ENCODE data around the gene CLASP1. TPM values are rescaled to one million over a fixed set of nuclear protein-coding genes. Genes with fewer than 3 reads are reported as not detected.

The CLASP1 gene
- total and polyA plus RNA-seq, 4 donors, result 11.8 to 81.8 (median 40.3) TPM

DNA sequence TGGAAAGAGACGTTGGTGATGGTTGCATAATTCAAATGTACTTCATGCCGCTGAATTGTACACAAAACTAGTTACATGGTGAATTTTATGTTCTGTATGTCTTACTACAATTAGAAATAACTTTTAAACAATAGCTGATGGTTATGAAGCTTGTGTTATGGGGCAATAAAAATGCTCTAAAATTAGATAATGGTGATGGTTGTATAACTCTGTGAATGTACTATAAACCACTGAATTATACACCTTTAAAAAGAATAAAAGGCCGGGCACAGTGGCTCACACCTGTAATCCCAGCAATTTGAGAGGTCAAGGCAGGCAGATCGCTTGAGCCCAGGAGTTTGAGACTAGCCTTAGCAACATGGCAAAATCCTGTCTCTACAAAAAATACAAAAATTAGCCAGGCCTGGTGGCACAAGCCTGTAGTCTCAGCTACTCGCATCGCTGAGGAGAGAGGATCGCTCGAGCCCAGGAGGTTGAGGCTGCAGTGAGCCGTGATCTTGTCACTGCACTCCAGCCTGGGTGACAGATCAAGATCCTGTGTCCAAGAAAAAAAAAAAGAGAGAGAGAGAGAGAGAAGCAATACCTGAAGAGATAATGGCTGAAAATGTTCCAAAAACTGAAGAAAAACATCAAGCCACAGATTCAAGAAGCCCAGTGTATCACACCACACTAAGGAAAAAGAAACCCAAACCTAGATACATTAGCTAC lies 112.3 kb downstream of the CLASP1 start:
- Histone ChIP-seq H3K27ac (ENCODE audit: low read depth in 1 of 2, low read length in 2 of 2) (no peak overlapping the region), H3K36me3 (ENCODE audit: control insufficient read depth in 1 of 2, insufficient read depth in 2 of 2, low read length in 1 of 2) (no peaks in the 10 kb centered on the region), H3K4me1 (ENCODE audit: control insufficient read depth in 1 of 2, insufficient read depth in 2 of 2, low read length in 2 of 2) (peaks cover 2 to 6% of the 10 kb centered on the region in 2 donors), H3K4me3 (ENCODE audit: low read length in 2 of 2) (no peak overlapping the region), H3K27me3 (ENCODE audit: control insufficient read depth in 1 of 2, insufficient read depth in 2 of 2, low read length in 1 of 2) (no peaks in the 10 kb centered on the region), H3K9me3 (ENCODE audit: control insufficient read depth, low read length) (no peaks in the 10 kb centered on the region)
- ATAC-seq (ENCODE audit: low FRiP score) (no peak), DNase-seq (no peak)
- intact Hi-C loops (cut with DNase I), result loop anchor here in 1 of 2 donors (5.0 kb wide), 1 partner anchor 35 kb away; no protein-coding TSS in a partner anchor
- WGBS, 2 donors, result 92 to 93% methylated on average over 9 of the region's 9 CpGs

DNA sequence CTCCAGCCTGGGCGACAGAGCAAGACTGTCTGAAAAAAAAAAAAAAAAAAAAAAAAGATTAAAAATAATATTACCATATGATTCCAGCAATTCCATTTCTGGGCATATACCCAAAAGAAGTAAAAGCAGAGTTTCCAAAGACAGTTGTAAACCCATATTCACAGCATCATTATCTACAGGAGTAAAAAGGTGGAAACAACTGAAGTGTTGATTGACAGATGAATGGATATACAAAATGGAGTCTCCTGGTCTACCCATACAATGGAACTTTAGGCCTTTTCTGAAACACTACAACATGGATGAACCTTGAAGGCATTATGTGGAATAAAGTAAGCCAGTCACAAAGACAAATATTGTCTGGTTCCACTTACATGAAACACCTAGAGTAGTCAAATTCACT lies 112.9 kb downstream of the CLASP1 start:
- ATAC-seq (ENCODE audit: low FRiP score) (no peak), DNase-seq (no peak)
- Histone ChIP-seq H3K27me3 (ENCODE audit: control insufficient read depth in 1 of 2, insufficient read depth in 2 of 2, low read length in 1 of 2) (no peaks in the 10 kb centered on the region), H3K36me3 (ENCODE audit: control insufficient read depth in 1 of 2, insufficient read depth in 2 of 2, low read length in 1 of 2) (no peaks in the 10 kb centered on the region), H3K4me3 (ENCODE audit: low read length in 2 of 2) (no peak overlapping the region), H3K9me3 (ENCODE audit: control insufficient read depth, low read length) (no peaks in the 10 kb centered on the region), H3K4me1 (ENCODE audit: control insufficient read depth in 1 of 2, insufficient read depth in 2 of 2, low read length in 2 of 2) (peaks cover 2 to 6% of the 10 kb centered on the region in 2 donors), H3K27ac (ENCODE audit: low read depth in 1 of 2, low read length in 2 of 2) (no peak overlapping the region)
- intact Hi-C loops (cut with DNase I), result loop anchor here in 1 of 2 donors (5.0 kb wide), 1 partner anchor 36 kb away; no protein-coding TSS in a partner anchor
- WGBS, 2 donors, result 16 to 17% methylated on average over 1 of the region's 1 CpG

DNA sequence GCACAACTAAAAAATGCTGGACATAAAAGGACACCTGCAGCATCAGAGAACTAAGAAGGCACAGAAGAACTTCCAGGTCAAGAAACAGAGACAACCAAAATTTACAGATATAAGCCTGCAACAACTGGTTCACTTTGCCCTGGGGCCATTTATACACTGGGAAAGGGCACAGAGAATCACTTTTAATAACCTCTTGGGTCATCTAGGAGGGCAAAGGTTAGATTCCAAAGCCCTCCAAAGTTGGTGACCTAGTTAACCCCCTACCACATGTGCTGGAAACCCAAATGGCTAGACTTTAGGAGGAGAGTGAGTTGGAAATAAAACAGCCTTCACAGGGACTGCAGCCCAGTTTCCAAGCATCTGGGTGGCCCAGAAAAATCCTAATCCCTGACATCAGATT lies 115.3 kb downstream of the CLASP1 start:
- DNase-seq, result no peak
- ATAC-seq (ENCODE audit: low FRiP score), result no peak
- Histone ChIP-seq H3K4me1 (ENCODE audit: control insufficient read depth in 1 of 2, insufficient read depth in 2 of 2, low read length in 2 of 2) (no peaks in the 10 kb centered on the region), H3K27me3 (ENCODE audit: control insufficient read depth in 1 of 2, insufficient read depth in 2 of 2, low read length in 1 of 2) (peaks cover 0 to 2% of the 10 kb centered on the region in 2 donors), H3K36me3 (ENCODE audit: control insufficient read depth in 1 of 2, insufficient read depth in 2 of 2, low read length in 1 of 2) (no peaks in the 10 kb centered on the region), H3K9me3 (ENCODE audit: control insufficient read depth, low read length) (no peaks in the 10 kb centered on the region), H3K27ac (ENCODE audit: low read depth in 1 of 2, low read length in 2 of 2) (no peak overlapping the region), H3K4me3 (ENCODE audit: low read length in 2 of 2) (no peak overlapping the region)
- intact Hi-C loops (cut with DNase I), result loop anchor here (5.0 kb wide), 2 partner anchors 183 to 203 kb away; partner anchors contain the start of gene NIFK (in 1 of the 2)

DNA sequence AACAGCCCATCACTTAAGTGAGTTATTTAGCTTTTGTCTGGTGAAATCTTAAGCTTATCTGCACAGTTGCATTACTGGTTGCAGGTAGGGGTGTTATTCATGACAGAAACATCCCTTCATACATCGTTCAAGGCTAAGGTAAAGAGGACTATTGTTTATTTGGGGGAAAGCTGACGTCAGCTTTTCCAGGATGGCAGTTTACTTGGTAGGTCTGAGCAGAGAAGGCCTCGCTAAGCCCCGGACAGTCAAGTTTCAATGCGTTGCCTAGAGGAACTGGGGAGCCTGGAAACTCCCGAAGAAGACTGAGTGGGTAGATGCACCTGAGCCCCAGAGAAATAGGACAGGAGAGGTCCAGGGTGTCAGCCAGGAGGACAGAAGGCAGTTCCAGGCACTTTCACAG lies 116.4 kb downstream of the CLASP1 start:
- Histone ChIP-seq H3K27ac (ENCODE audit: low read depth in 1 of 2, low read length in 2 of 2) (no peak overlapping the region), H3K9me3 (ENCODE audit: control insufficient read depth, low read length) (no peaks in the 10 kb centered on the region), H3K36me3 (ENCODE audit: control insufficient read depth in 1 of 2, insufficient read depth in 2 of 2, low read length in 1 of 2) (no peaks in the 10 kb centered on the region), H3K4me1 (ENCODE audit: control insufficient read depth in 1 of 2, insufficient read depth in 2 of 2, low read length in 2 of 2) (no peaks in the 10 kb centered on the region), H3K27me3 (ENCODE audit: control insufficient read depth in 1 of 2, insufficient read depth in 2 of 2, low read length in 1 of 2) (peaks cover 0 to 2% of the 10 kb centered on the region in 2 donors), H3K4me3 (ENCODE audit: low read length in 2 of 2) (no peak overlapping the region)
- no peak for ATAC-seq (ENCODE audit: low FRiP score)
- intact Hi-C loops (cut with DNase I), result loop anchor here (5.0 kb wide), 2 partner anchors 184 to 204 kb away; partner anchors contain the start of gene NIFK (in 1 of the 2)
- WGBS, 2 donors, result 77 to 81% methylated on average over 6 of the region's 6 CpGs
- no peak for DNase-seq

DNA sequence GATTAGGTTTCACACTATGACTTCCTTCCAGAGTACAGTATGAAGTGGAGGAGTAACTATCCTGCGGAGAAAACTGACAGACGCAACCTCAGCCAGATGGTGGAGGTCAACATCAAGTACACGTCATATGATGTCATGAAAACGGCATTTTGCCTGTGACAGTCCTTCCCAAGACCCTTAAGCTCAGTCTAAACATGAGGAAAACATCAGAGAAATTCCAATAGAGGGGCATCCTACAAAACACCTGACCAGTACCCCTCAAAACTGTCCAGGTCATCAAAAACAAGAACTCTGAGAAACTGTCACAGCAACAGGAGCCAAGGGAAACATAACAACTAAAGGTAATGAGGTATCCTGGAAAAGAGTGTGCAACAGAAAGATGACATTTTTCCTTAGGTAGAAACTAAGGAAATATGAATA lies 116.9 kb downstream of the CLASP1 start:
- no peaks in the 10 kb centered on the region for H3K4me1 ChIP-seq (ENCODE audit: control insufficient read depth in 1 of 2, insufficient read depth in 2 of 2, low read length in 2 of 2)
- no peak overlapping the region for H3K4me3 ChIP-seq (ENCODE audit: low read length in 2 of 2)
- DNase-seq, result no peak
- 50 to 52% methylated on average over 4 of the region's 4 CpGs for WGBS, 2 donors
- intact Hi-C loops (cut with DNase I), result loop anchor here (5.0 kb wide), 2 partner anchors 185 to 205 kb away; partner anchors contain the start of gene NIFK (in 1 of the 2)
- H3K36me3 ChIP-seq (ENCODE audit: control insufficient read depth in 1 of 2, insufficient read depth in 2 of 2, low read length in 1 of 2), result no peaks in the 10 kb centered on the region
- H3K27me3 ChIP-seq (ENCODE audit: control insufficient read depth in 1 of 2, insufficient read depth in 2 of 2, low read length in 1 of 2), result peaks cover 0 to 2% of the 10 kb centered on the region in 2 donors
- no peaks in the 10 kb centered on the region for H3K9me3 ChIP-seq (ENCODE audit: control insufficient read depth, low read length)
- ATAC-seq (ENCODE audit: low FRiP score), result no peak
- H3K27ac ChIP-seq (ENCODE audit: low read depth in 1 of 2, low read length in 2 of 2), result no peak overlapping the region

DNA sequence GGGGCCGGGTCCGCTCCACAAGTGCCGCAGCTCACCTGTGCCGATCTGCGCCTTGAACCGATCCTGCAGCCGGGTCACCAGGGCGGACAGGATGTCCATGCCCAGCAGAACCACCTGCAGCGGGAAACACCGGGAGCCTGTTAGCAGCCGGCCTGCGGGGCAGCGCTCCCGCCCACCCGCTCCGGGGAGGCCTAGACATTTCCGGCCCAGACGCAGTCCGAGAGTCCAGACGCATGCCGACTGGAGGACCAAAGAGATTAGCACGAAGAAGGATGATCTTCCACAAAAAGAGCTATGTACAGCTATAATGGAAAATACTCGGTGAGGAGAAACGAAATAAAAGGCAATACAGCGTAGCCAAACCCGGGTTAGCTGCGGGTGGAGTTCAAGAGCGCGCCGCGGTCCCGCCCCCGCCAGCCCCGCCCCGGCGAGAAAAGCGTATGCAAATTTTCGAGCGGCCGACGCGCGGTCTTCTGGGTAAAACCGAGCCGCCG lies 119.0 kb downstream of the CLASP1 start:
- peaks cover 0 to 2% of the 10 kb centered on the region in 2 donors for H3K27me3 ChIP-seq (ENCODE audit: control insufficient read depth in 1 of 2, insufficient read depth in 2 of 2, low read length in 1 of 2)
- intact Hi-C loops (cut with DNase I), result loop anchor here (1.0 to 5.0 kb wide), 5 partner anchors 119 to 207 kb away; partner anchors contain the start of genes CLASP1 (in 2 of the 2) and NIFK (in 1 of the 2)
- 0 to 1% methylated on average over 46 of the region's 46 CpGs for WGBS, 2 donors
- DNase-seq (peak; percentile 88 to 94), ATAC-seq (ENCODE audit: low FRiP score) (peak; percentile 94)
- no peaks in the 10 kb centered on the region for H3K4me1 ChIP-seq (ENCODE audit: control insufficient read depth in 1 of 2, insufficient read depth in 2 of 2, low read length in 2 of 2)
- peaks cover 0 to under 1% of the 10 kb centered on the region in 2 donors for H3K36me3 ChIP-seq (ENCODE audit: control insufficient read depth in 1 of 2, insufficient read depth in 2 of 2, low read length in 1 of 2)
- H3K9me3 ChIP-seq (ENCODE audit: control insufficient read depth, low read length), result no peaks in the 10 kb centered on the region
- peak overlapping the region; percentile 59 to 72 for H3K4me3 ChIP-seq (ENCODE audit: low read length in 2 of 2)
- H3K27ac ChIP-seq (ENCODE audit: low read depth in 1 of 2, low read length in 2 of 2), result peak overlapping the region; percentile 97 to 99

DNA sequence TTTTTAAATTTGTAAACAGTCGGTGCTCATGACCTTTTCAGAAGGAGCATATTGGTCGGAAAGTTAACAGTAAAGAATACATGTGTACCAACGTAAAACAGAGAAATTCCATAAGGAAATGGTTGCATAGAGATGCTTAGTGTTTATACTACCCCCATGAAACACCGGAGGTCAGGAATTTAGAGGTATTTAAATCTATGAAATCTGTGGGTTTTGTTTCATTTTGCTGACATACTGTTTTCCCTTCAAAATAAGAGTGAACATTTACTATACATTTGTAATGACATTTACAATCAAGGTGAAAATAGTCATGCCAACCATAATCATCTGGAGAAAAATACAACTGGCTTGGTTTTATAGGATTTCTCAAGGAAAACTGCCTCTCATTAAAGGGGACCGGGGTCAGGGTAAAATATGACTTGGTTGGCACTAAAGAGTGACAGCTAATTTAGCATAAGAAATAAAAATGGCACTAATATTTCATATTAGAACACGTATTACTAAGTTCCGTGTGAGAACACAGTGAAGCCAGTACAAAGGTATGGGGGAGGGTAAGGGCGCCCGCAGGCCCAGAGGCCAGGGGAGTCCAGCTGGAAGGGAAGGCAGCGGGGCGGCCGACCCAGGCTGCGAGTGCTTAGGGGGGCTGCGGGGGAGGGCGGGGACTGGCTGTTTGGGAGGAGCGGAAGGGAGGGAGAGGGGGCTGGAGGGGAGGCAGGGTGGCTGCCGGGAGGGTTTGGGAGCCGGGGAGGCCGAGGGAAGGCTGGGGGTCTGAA lies 119.6 kb downstream of the CLASP1 start:
- H3K4me1 ChIP-seq (ENCODE audit: control insufficient read depth in 1 of 2, insufficient read depth in 2 of 2, low read length in 2 of 2), result no peaks in the 10 kb centered on the region
- peak; percentile 58 for ATAC-seq (ENCODE audit: low FRiP score)
- intact Hi-C loops (cut with DNase I), result loop anchor here (1.0 to 5.0 kb wide), 5 partner anchors 119 to 208 kb away; partner anchors contain the start of genes CLASP1 (in 2 of the 2) and NIFK (in 1 of the 2)
- DNase-seq, result peak; percentile 73 to 88
- H3K27ac ChIP-seq (ENCODE audit: low read depth in 1 of 2, low read length in 2 of 2), result peak overlapping the region in 1 of 2 donors; percentile 60
- 6 to 8% methylated on average over 19 of the region's 19 CpGs for WGBS, 2 donors
- no peaks in the 10 kb centered on the region for H3K9me3 ChIP-seq (ENCODE audit: control insufficient read depth, low read length)
- peak overlapping the region; percentile 59 to 72 for H3K4me3 ChIP-seq (ENCODE audit: low read length in 2 of 2)
- H3K27me3 ChIP-seq (ENCODE audit: control insufficient read depth in 1 of 2, insufficient read depth in 2 of 2, low read length in 1 of 2), result peaks cover 0 to 2% of the 10 kb centered on the region in 2 donors
- H3K36me3 ChIP-seq (ENCODE audit: control insufficient read depth in 1 of 2, insufficient read depth in 2 of 2, low read length in 1 of 2), result peaks cover 0 to 4% of the 10 kb centered on the region in 2 donors

DNA sequence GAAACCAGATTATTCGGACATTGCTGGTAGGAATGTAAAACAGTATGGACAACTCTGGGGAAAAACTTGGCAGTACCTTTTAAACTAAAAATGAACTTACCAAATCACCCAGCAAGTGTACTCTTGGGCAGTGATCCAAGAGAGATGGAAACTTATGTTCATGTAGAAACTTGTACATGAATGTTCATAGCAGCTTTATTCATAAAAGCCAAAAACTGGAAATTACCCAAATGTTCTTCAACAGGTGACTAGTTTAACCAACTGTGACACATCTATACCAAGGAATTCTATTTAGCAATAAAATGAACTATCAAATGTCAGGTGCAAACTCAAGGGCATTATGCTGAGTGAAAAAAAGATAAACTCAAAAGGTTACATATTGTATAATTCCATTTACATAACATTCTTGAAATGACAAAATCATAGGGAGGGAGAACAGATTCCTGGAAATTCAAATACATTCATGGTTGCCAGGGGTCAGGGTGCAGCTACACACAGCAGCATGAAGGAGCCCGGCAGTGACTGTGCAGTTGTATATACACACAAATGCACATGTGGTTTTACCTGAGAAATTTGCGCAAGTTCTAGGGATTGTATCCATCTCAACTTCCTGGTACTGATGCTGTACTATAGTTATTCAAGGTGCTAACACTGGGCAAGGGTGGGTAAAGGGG lies 122.1 kb downstream of the CLASP1 start:
- no peak for DNase-seq
- H3K27me3 ChIP-seq (ENCODE audit: control insufficient read depth in 1 of 2, insufficient read depth in 2 of 2, low read length in 1 of 2), result peaks cover 0 to 2% of the 10 kb centered on the region in 2 donors
- no peaks in the 10 kb centered on the region for H3K9me3 ChIP-seq (ENCODE audit: control insufficient read depth, low read length)
- H3K36me3 ChIP-seq (ENCODE audit: control insufficient read depth in 1 of 2, insufficient read depth in 2 of 2, low read length in 1 of 2), result peaks cover 0 to 7% of the 10 kb centered on the region in 2 donors
- no peak for ATAC-seq (ENCODE audit: low FRiP score)
- intact Hi-C loops (cut with DNase I), result no loop called here
- no peaks in the 10 kb centered on the region for H3K4me1 ChIP-seq (ENCODE audit: control insufficient read depth in 1 of 2, insufficient read depth in 2 of 2, low read length in 2 of 2)
- no peak overlapping the region for H3K4me3 ChIP-seq (ENCODE audit: low read length in 2 of 2)
- no peak overlapping the region for H3K27ac ChIP-seq (ENCODE audit: low read depth in 1 of 2, low read length in 2 of 2)
- WGBS, 2 donors, result 46 to 50% methylated on average over 3 of the region's 3 CpGs

All from aorta (tissue), 5 donors.